ENCODE measurements around the gene RASSF5.

DNA sequence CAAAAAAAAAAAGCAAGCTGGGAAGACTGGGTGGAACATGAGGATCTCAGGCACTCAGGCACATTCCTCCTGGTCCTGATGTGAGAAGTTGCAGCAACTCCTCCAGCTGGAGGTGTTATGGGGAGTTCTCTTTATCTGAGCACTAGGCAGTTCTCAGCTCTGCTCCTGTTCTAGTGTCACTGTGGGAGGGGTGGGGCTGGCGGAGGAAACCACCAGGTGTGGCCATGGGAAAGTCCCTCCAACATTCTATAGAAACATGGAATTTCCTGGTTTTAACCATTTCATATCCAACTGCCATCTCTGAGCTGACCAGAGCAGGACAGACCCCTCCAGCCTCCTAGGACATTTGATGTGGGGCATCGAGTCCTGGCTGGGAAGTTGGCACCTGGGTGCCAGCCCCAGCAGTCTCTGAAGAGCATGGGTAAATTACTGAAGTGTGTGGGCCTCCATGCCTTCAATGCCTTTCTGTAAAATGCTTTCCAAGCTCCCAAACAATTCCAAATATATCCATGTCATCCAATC, 37.9 kb upstream of the RASSF5 start:
- no peak for TF ChIP-seq POLR2A (IDR thresholded peaks at IDR 0.05; ENCODE audit: low read depth, low read length)
- TF ChIP-seq POLR2AphosphoS5 (IDR thresholded peaks at IDR 0.05; ENCODE audit: low read depth, low read length) = no peak
- TF ChIP-seq TAF1 (IDR thresholded peaks at IDR 0.05; ENCODE audit: low read depth, low read length) = no peak
- TF ChIP-seq POU2F2 (IDR thresholded peaks at IDR 0.05; ENCODE audit: low read depth, low read length) = no peak
- no peak for TF ChIP-seq SPI1 (IDR thresholded peaks at IDR 0.05; ENCODE audit: low read depth, low read length)
- no peak for TF ChIP-seq PAX5 (IDR thresholded peaks at IDR 0.05; ENCODE audit: insufficient read depth, low read length, severe bottlenecking)

All from GM12891 (cell line).